Upper lobe of right lung (tissue), 1 donor: ENCODE results near the gene KCNC2. TPM values are rescaled to one million over a fixed set of nuclear protein-coding genes. Genes with fewer than 3 reads are reported as not detected.

Experiments used
- ATAC-seq: fragments of 200-7000 bp; cut with Tn5 transposase; one replicate; pipeline ENCODE4 v1.9.1; 2020; ENCODE audit warnings: mild to moderate bottlenecking, moderate library complexity
- DNase-seq: peaks from one replicate; pipeline ENCODE4 v3.0.0-alpha.2; 2020
- H3K27ac ChIP-seq: fragments of 200-600 bp; one replicate; pipeline ENCODE4 v1.8.0; 2022
- H3K27me3 ChIP-seq: fragments of 200-600 bp; one replicate; pipeline ENCODE4 v1.8.0; 2022; ENCODE audit warnings: mild to moderate bottlenecking
- H3K36me3 ChIP-seq: fragments of 200-600 bp; one replicate; pipeline ENCODE4 v1.8.0; 2022
- H3K4me1 ChIP-seq: fragments of 200-600 bp; one replicate; pipeline ENCODE4 v1.8.0; 2022
- H3K4me3 ChIP-seq: fragments of 200-600 bp; one replicate; pipeline ENCODE4 v1.8.0; 2022; ENCODE audit warnings: mild to moderate bottlenecking
- H3K9me3 ChIP-seq: fragments of 200-600 bp; one replicate; pipeline ENCODE4 v1.8.0; 2022
- intact Hi-C: fragments of 100-400 bp; cut with DNase I; formaldehyde crosslinking; loops from one replicate; pipeline ENCODE4 v1.11.0; 2022
- total RNA-seq: library from RNA; stranded (reverse); fragmentation: NEBNext Ultra II Directional; extraction: Animal tissue kit (Norgen Biotek cat#: 25700); gene quantifications from one replicate; pipeline ENCODE4 v1.2.1, GENCODE V29; 2021
- TF ChIP-seq, protein P1 (sequence below): fragments of 200-600 bp; IDR thresholded peaks from one replicate; pipeline ENCODE4 v1.8.0; 2022; ENCODE audit warnings: antibody characterized with exemption
- donor health status: DM: no; HTN: yes; CAD: no; lungs with severe emphysema.

KCNC2 gene
- total RNA-seq, 1 donor from 2014 or later: not detected

DNA sequence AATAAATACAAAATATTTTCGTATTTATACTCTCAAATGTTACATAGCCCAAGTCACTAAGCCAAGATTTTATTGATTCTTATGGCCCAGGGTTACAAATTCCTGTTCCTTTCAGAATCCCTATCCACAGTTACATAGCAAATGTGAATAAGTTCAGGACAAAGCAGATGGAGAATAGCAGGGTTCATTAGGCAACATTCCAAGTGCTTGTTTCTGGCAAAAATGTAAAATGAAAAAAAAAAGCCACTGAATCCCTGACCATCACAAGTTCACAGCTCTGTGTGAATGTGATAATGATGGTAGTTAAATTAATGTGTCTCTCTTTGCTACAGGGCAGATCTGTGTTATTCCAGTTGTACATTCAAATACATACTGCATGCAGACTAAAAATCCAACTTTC is 74.6 kb downstream of the KCNC2 start:
- no peaks in the 10 kb centered on the region for H3K36me3 ChIP-seq
- TF ChIP-seq, protein P1, sequence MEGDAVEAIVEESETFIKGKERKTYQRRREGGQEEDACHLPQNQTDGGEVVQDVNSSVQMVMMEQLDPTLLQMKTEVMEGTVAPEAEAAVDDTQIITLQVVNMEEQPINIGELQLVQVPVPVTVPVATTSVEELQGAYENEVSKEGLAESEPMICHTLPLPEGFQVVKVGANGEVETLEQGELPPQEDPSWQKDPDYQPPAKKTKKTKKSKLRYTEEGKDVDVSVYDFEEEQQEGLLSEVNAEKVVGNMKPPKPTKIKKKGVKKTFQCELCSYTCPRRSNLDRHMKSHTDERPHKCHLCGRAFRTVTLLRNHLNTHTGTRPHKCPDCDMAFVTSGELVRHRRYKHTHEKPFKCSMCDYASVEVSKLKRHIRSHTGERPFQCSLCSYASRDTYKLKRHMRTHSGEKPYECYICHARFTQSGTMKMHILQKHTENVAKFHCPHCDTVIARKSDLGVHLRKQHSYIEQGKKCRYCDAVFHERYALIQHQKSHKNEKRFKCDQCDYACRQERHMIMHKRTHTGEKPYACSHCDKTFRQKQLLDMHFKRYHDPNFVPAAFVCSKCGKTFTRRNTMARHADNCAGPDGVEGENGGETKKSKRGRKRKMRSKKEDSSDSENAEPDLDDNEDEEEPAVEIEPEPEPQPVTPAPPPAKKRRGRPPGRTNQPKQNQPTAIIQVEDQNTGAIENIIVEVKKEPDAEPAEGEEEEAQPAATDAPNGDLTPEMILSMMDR: no peak
- intact Hi-C loops: no loop called here
- no peaks in the 10 kb centered on the region for H3K4me1 ChIP-seq
- no peak overlapping the region for H3K4me3 ChIP-seq
- no peak for ATAC-seq
- H3K27ac ChIP-seq: no peak overlapping the region
- no peak for DNase-seq
- H3K9me3 ChIP-seq: no peaks in the 10 kb centered on the region
- H3K27me3 ChIP-seq: no peaks in the 10 kb centered on the region

GRCh38 chr12:75130811-75131210 is 78.8 kb downstream of the KCNC2 start:
- TF ChIP-seq, protein P1: no peak
- no peaks in the 10 kb centered on the region for H3K27me3 ChIP-seq
- no peak for DNase-seq
- no peaks in the 10 kb centered on the region for H3K9me3 ChIP-seq
- ATAC-seq: no peak
- H3K4me1 ChIP-seq: no peaks in the 10 kb centered on the region
- intact Hi-C loops: no loop called here
- H3K36me3 ChIP-seq: no peaks in the 10 kb centered on the region
- no peak overlapping the region for H3K4me3 ChIP-seq
- H3K27ac ChIP-seq: no peak overlapping the region

- no peak overlapping the region for H3K4me3 ChIP-seq
- no peaks in the 10 kb centered on the region for H3K4me1 ChIP-seq
- no peak overlapping the region for H3K27ac ChIP-seq
- ATAC-seq (no peak), DNase-seq (no peak)
- H3K36me3 ChIP-seq: no peaks in the 10 kb centered on the region
- no peaks in the 10 kb centered on the region for H3K9me3 ChIP-seq
- intact Hi-C loops: no loop called here
- no peaks in the 10 kb centered on the region for H3K27me3 ChIP-seq
- TF ChIP-seq, protein P1: no peak
These were observed 80.4 kb downstream of the KCNC2 start for GRCh38 chr12:75129275-75129674.

DNA sequence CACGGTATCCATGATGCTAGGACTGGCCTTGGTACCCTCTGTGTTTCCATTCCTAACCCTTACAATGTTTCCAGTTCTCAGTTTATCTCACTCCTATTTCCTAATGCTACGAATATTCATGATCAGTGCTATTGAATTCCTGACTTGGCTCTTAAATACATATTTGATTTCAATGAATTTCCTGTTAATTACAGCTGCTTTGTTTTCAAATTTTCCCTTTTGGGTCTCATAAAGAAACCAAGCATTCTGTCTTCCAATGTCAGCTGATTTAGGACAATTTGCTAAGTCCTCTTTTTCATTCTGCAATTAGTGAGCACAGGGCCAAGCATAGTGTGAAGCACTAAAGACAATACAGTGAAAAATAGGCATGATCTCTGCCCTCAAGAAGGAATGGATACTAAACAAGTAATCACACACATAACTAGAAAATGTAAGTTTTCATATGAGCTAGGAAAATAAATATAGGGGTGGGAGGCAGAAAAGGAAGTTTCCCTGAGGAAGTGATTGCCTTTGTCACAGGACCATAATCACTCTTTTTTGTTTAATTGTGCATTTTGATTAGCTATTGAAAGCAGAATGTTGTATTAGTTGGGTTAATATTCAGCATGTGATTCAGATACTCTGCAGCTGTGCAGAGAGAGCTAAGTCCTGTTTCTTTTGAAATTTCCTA is 88.5 kb downstream of the KCNC2 start:
- ATAC-seq: no peak
- intact Hi-C loops: no loop called here

DNA sequence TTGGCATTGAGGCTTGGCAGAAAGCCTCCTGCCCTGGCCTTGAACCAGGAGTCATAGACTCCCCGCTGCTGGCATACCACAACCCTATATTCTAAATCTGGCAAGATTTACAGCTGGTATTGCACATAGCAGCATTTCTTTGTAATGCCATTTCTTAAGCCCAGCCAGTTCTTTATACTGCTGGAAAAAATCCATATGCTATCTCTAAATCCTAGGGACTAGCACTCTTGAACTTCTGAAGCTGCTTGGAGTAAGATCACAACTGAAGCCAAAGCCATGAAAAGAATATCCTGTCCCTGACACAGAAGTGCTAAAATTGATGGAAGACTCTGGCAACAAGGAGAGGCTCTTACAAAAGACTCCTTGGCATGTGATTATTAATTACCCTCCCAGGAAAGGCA is 89.3 kb downstream of the KCNC2 start:
- DNase-seq (no peak), ATAC-seq (no peak)
- Histone ChIP-seq H3K36me3 (no peaks in the 10 kb centered on the region), H3K4me1 (no peaks in the 10 kb centered on the region), H3K9me3 (no peaks in the 10 kb centered on the region), H3K27ac (no peak overlapping the region), H3K4me3 (no peak overlapping the region), H3K27me3 (no peaks in the 10 kb centered on the region)
- TF ChIP-seq, protein P1: no peak
- intact Hi-C loops: no loop called here

More for the DNA sequence above, 88.5 kb downstream of the KCNC2 start:
- Histone ChIP-seq H3K36me3 (no peaks in the 10 kb centered on the region), H3K9me3 (no peaks in the 10 kb centered on the region), H3K4me1 (no peaks in the 10 kb centered on the region), H3K27me3 (no peaks in the 10 kb centered on the region), H3K27ac (no peak overlapping the region), H3K4me3 (no peak overlapping the region)
- TF ChIP-seq, protein P1: no peak
- no peak for DNase-seq
